Caco-2 (cell line): Measurements from ENCODE around the gene ODF2. TPM values are rescaled to one million over a fixed set of nuclear protein-coding genes. Genes with fewer than 3 reads are reported as not detected.

ENCODE experiments used
- BruUV-seq: library from RNA; stranded (reverse); fragments of 400-500 nt; replicated peaks from 2 replicates; lab custom pipeline; 2021; lab: Mats Ljungman, UMichigan
- CTCF ChIA-PET: fragments of 300-600 bp; sonication (Branson Sonifier 250); formaldehyde crosslinking; loops from one replicate; lab custom pipeline; 2022; ENCODE audit warnings: antibody characterized with exemption; lab: Charles Lee
- POLR2A ChIA-PET: fragments of 300-600 bp; sonication (Branson Sonifier 250); formaldehyde crosslinking; loops from one replicate; lab custom pipeline; 2022; ENCODE audit warnings: antibody characterized with exemption; lab: Charles Lee
- DNase-seq, 2 experiments: peaks; one replicate each; pipeline versions ENCODE4 v3.0.0 to v3.0.0-alpha.2; 2020 to 2022
- H3K27me3 ChIP-seq: replicated peaks from 2 replicates; pipeline ENCODE4 v1.6.0; 2011; ENCODE audit warnings: low read length; ENCODE audit not compliant: control insufficient read depth, insufficient read depth
- H3K36me3 ChIP-seq: 2 replicates; pipeline ENCODE4 v1.5.1; 2011; ENCODE audit warnings: low read length; ENCODE audit not compliant: control insufficient read depth, insufficient read depth
- H3K4me1 ChIP-seq: fragments of 250-450 bp; sonication (Bioruptor Pico); 2 replicates; pipeline ENCODE4 v1.5.1; 2020; ENCODE audit warnings: mild to moderate bottlenecking
- H3K4me3 ChIP-seq: 2 replicates; pipeline ENCODE4 v1.5.1; 2011; ENCODE audit warnings: low read depth, mild to moderate bottlenecking, control low read depth, low read length
- H3K9me3 ChIP-seq: fragments of 250-450 bp; sonication (Bioruptor Pico); 2 replicates; pipeline ENCODE4 v1.5.1; 2020; ENCODE audit warnings: mild to moderate bottlenecking, moderate library complexity
- H3K27ac Mint-ChIP-seq: one replicate; pipeline ENCODE4 v1.8.0; 2022; ENCODE audit warnings: mixed read lengths; ENCODE audit not compliant: unreplicated experiment
- H3K27me3 Mint-ChIP-seq: one replicate; pipeline ENCODE4 v1.8.0; 2022; ENCODE audit warnings: mixed read lengths; ENCODE audit not compliant: insufficient read depth, unreplicated experiment
- H3K36me3 Mint-ChIP-seq: one replicate; pipeline ENCODE4 v1.8.0; 2022; ENCODE audit warnings: mild to moderate bottlenecking, mixed read lengths; ENCODE audit not compliant: insufficient read depth, unreplicated experiment
- H3K4me1 Mint-ChIP-seq: one replicate; pipeline ENCODE4 v1.8.0; 2022; ENCODE audit warnings: low read depth, mixed read lengths; ENCODE audit not compliant: unreplicated experiment
- H3K4me3 Mint-ChIP-seq: one replicate; pipeline ENCODE4 v1.8.0; 2022; ENCODE audit warnings: mild to moderate bottlenecking, moderate library complexity, mixed read lengths; ENCODE audit not compliant: unreplicated experiment
- H3K9me3 Mint-ChIP-seq: one replicate; pipeline ENCODE4 v1.8.0; 2022; ENCODE audit warnings: mixed read lengths; ENCODE audit not compliant: unreplicated experiment
- intact Hi-C: fragments of 100-400 bp; cut with micrococcal nuclease; formaldehyde crosslinking; loops from one replicate; pipeline ENCODE4 v1.10.0; 2022; ENCODE audit not compliant: unreplicated experiment
- total RNA-seq: library from RNA; stranded (reverse); gene quantifications from 2 replicates; pipeline ENCODE4 v1.2.3, GENCODE V29; 2022
- TF ChIP-seq, protein P1 (sequence below), 2 experiments: fragments of 200-600 bp in 1 of 2; IDR thresholded peaks; 1 replicate in 1 of 2; 2 replicates in 1 of 2; pipeline versions ENCODE4 v1.5.1 to v1.8.0; 2011 to 2022; ENCODE audit warnings: antibody characterized with exemption in 1 of 2, control low read depth in 1 of 2, inconsistent platforms in 1 of 2, low read depth in 1 of 2, low read length in 1 of 2, mild to moderate bottlenecking in 1 of 2, moderate library complexity in 1 of 2; ENCODE audit not compliant: insufficient read depth in 1 of 2, severe bottlenecking in 1 of 2, unreplicated experiment in 1 of 2

The ODF2 gene
- total RNA-seq, 1 experiment from 2014 or later, result 34.9 TPM

DNA sequence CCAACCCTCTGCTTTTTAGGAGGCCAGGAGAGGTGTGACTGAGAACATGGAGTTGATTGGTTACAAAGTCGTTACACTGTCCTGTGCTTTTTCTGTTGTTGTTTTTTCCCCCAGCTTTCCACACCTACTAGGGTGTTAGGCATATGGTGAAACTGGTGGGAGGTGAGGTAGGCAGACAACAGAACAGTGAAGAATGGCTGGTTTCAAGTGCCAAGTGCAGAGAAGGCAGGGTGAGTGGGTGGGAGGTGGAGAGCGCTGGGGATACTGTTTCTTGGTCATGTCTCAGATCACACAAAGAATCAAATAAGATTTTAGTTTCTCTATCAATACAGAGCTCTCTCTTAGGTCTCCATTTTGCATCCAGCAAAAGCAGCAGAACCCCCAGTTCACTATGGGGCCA is 94.4 kb downstream of the ODF2 start:
- POLR2A ChIA-PET, result interaction anchor here (0.6 kb wide), 1 partner anchor 117 kb away, joined by 3 read pairs; no protein-coding TSS in a partner anchor
- BruUV-seq, result no TSS peak
- intact Hi-C loops, result no loop called here
- H3K4me3 Mint-ChIP-seq, result no peak overlapping the region
- no peak for DNase-seq
- peaks cover 8% of the 10 kb centered on the region for H3K4me1 Mint-ChIP-seq
- TF ChIP-seq, protein P1, sequence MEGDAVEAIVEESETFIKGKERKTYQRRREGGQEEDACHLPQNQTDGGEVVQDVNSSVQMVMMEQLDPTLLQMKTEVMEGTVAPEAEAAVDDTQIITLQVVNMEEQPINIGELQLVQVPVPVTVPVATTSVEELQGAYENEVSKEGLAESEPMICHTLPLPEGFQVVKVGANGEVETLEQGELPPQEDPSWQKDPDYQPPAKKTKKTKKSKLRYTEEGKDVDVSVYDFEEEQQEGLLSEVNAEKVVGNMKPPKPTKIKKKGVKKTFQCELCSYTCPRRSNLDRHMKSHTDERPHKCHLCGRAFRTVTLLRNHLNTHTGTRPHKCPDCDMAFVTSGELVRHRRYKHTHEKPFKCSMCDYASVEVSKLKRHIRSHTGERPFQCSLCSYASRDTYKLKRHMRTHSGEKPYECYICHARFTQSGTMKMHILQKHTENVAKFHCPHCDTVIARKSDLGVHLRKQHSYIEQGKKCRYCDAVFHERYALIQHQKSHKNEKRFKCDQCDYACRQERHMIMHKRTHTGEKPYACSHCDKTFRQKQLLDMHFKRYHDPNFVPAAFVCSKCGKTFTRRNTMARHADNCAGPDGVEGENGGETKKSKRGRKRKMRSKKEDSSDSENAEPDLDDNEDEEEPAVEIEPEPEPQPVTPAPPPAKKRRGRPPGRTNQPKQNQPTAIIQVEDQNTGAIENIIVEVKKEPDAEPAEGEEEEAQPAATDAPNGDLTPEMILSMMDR (IDR thresholded peaks at IDR 0.05; ENCODE audit: insufficient read depth in 1 of 2, low read depth in 1 of 2, low read length in 1 of 2, severe bottlenecking in 1 of 2, unreplicated experiment in 1 of 2), result no peak
- Histone ChIP-seq H3K27me3 (no peaks in the 10 kb centered on the region), H3K4me1 (peaks cover 17% of the 10 kb centered on the region), H3K4me3 (no peak overlapping the region), H3K9me3 (no peaks in the 10 kb centered on the region), H3K36me3 (no peaks in the 10 kb centered on the region)
- no peak overlapping the region for H3K27ac Mint-ChIP-seq
- no peaks in the 10 kb centered on the region for H3K27me3 Mint-ChIP-seq
- no peaks in the 10 kb centered on the region for H3K36me3 Mint-ChIP-seq
- CTCF ChIA-PET, result interaction anchor here (1.3 kb wide), 1 partner anchor 54 kb away, joined by 3 read pairs; no protein-coding TSS in a partner anchor
- H3K9me3 Mint-ChIP-seq, result no peaks in the 10 kb centered on the region

Other genes with a start within 250 kb of the ODF2 start
- gene GOLGA2, start 180.0 kb upstream of the ODF2 start, total RNA-seq, result 97.7 and 102 TPM in 2 replicates
- gene SWI5, start 179.7 kb upstream of the ODF2 start, total RNA-seq, result 18.0 and 19.8 TPM in 2 replicates
- gene TRUB2, start 133.6 kb upstream of the ODF2 start, total RNA-seq, result 34.1 and 37.4 TPM in 2 replicates
- gene COQ4, start 133.2 kb upstream of the ODF2 start, total RNA-seq, result 48.9 and 49.5 TPM in 2 replicates
- 21.1 and 22.8 TPM in 2 replicates for gene SLC27A4, start 115.5 kb upstream of the ODF2 start, total RNA-seq
- gene URM1, start 84.6 kb upstream of the ODF2 start, total RNA-seq, result 55.9 and 62.7 TPM in 2 replicates
- gene CERCAM, start 35.1 kb upstream of the ODF2 start, total RNA-seq, result 12.3 and 18.7 TPM in 2 replicates
- gene GLE1, start 48.7 kb downstream of the ODF2 start, total RNA-seq, result 30.4 and 30.8 TPM in 2 replicates
- gene SPTAN1, start 96.6 kb downstream of the ODF2 start, total RNA-seq, result 407 and 408 TPM in 2 replicates
- gene DYNC2I2, start 200.8 kb downstream of the ODF2 start, total RNA-seq, result 80.2 and 80.8 TPM in 2 replicates
- gene SET, start 233.2 kb downstream of the ODF2 start, total RNA-seq, result 710 and 745 TPM in 2 replicates
- 1.6 and 2.1 TPM in 2 replicates for gene PKN3, start 246.5 kb downstream of the ODF2 start, total RNA-seq